NT2/D1 (cell line): ENCODE results near the gene MRPL16.

ENCODE experiments used
- SUZ12 ChIP-seq: IDR thresholded peaks from 2 replicates; pipeline ENCODE4 v1.6.1; 2011; ENCODE audit not compliant: insufficient read length, insufficient read depth; ENCODE audit errors: extremely low read depth
- YY1 ChIP-seq: IDR thresholded peaks from 2 replicates; pipeline ENCODE4 v1.6.1; 2011; ENCODE audit not compliant: insufficient read length, insufficient read depth
- ZNF274 ChIP-seq: IDR thresholded peaks from 2 replicates; pipeline ENCODE4 v1.6.1; 2011; ENCODE audit warnings: mild to moderate bottlenecking, low read depth, low read length

DNA sequence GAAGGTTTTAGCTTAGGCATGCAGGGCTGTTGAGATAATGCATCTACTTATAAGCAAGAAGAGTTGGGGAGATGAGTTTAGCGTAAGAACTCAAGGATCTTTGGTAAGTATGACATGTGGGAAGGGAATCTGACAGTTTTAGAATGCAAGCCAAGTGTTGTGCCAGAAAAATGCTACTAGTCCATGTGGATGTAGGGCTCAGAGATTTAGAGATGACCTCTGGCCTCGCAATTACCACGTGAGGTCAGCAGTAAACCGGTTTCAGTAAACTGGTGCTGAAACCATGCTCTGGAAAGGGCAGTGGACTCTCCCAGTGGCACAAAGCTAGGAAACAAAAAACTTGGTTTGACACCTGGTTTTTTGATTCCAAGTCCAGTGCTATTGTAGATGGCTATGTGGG lies 18.9 kb downstream of the MRPL16 start:
- TF ChIP-seq YY1 (no peak), ZNF274 (no peak), SUZ12 (no peak)
